GM23338 (cell line): ENCODE data around the gene MMP17. TPM values are rescaled to one million over a fixed set of nuclear protein-coding genes. Genes with fewer than 3 reads are reported as not detected.

ENCODE experiments used
- ATAC-seq: fragments of 200-7000 bp; cut with Tn5 transposase; 3 replicates; pipeline ENCODE4 v1.9.1; 2020
- DNase-seq: peaks from one replicate; pipeline ENCODE4 v3.0.0-alpha.2; 2015; ENCODE audit warnings: low spot score
- H2AFZ ChIP-seq: fragments of 200-600 bp; sonication (generic); 2 replicates; pipeline ENCODE4 v1.8.0; 2016; ENCODE audit warnings: antibody characterized with exemption, mild to moderate bottlenecking, moderate library complexity
- H3F3A ChIP-seq: fragments of 200-600 bp; sonication (generic); replicated peaks from 2 replicates; pipeline ENCODE4 v1.8.0; 2017; ENCODE audit warnings: antibody characterized with exemption, mixed run types, low read depth
- H3K27ac ChIP-seq: fragments of 200-600 bp; sonication (generic); 2 replicates; pipeline ENCODE4 v1.6.1; 2016; ENCODE audit warnings: low read depth
- H3K27me3 ChIP-seq: fragments of 200-600 bp; sonication (generic); 2 replicates; pipeline ENCODE4 v1.8.0; 2016; ENCODE audit warnings: mild to moderate bottlenecking, mixed run types, moderate library complexity; ENCODE audit not compliant: insufficient read depth
- H3K36me3 ChIP-seq: fragments of 200-600 bp; sonication (generic); 2 replicates; pipeline ENCODE4 v1.8.0; 2016; ENCODE audit warnings: mild to moderate bottlenecking; ENCODE audit not compliant: insufficient read depth
- H3K4me1 ChIP-seq: fragments of 200-600 bp; sonication (generic); 2 replicates; pipeline ENCODE4 v1.8.0; 2016; ENCODE audit warnings: mild to moderate bottlenecking, moderate library complexity; ENCODE audit not compliant: insufficient read depth
- H3K4me2 ChIP-seq: fragments of 200-600 bp; sonication (generic); 2 replicates; pipeline ENCODE4 v1.7.1; 2017; ENCODE audit warnings: mixed run types
- H3K4me3 ChIP-seq: fragments of 200-600 bp; sonication (generic); 2 replicates; pipeline ENCODE4 v1.6.1; 2016; ENCODE audit warnings: mixed run types
- H3K79me2 ChIP-seq: fragments of 200-600 bp; sonication (generic); replicated peaks from 2 replicates; pipeline ENCODE4 v1.8.0; 2017; ENCODE audit warnings: mild to moderate bottlenecking; ENCODE audit not compliant: insufficient read depth
- H3K9me2 ChIP-seq: fragments of 200-600 bp; sonication (generic); 2 replicates; pipeline ENCODE4 v1.8.0; 2017; ENCODE audit not compliant: insufficient read depth
- H4K20me1 ChIP-seq: fragments of 200-600 bp; sonication (generic); replicated peaks from 2 replicates; pipeline ENCODE4 v1.8.0; 2017; ENCODE audit warnings: mild to moderate bottlenecking; ENCODE audit not compliant: insufficient read depth
- H3K27ac Mint-ChIP-seq: 2 replicates; pipeline ENCODE4 v1.8.0; 2020; ENCODE audit warnings: inconsistent platforms, mild to moderate bottlenecking, moderate library complexity, mixed read lengths
- H3K27me3 Mint-ChIP-seq: 3 replicates; pipeline ENCODE4 v1.8.0; 2022; ENCODE audit warnings: low read depth, mild to moderate bottlenecking, moderate library complexity, mixed read lengths, inconsistent platforms; ENCODE audit not compliant: insufficient read depth, poor library complexity
- H3K36me3 Mint-ChIP-seq: 3 replicates; pipeline ENCODE4 v1.8.0; 2021; ENCODE audit warnings: low read depth, mild to moderate bottlenecking, inconsistent platforms, moderate library complexity, mixed read lengths
- H3K4me1 Mint-ChIP-seq: 3 replicates; pipeline ENCODE4 v1.8.0; 2020; ENCODE audit warnings: mild to moderate bottlenecking, inconsistent platforms, mixed read lengths
- H3K4me3 Mint-ChIP-seq: 3 replicates; pipeline ENCODE4 v1.8.0; 2021; ENCODE audit warnings: moderate library complexity, mild to moderate bottlenecking, inconsistent platforms, mixed read lengths
- H3K9me3 Mint-ChIP-seq: 3 replicates; pipeline ENCODE4 v1.8.0; 2020; ENCODE audit warnings: moderate library complexity, mild to moderate bottlenecking, inconsistent platforms, mixed read lengths
- CTCF ChIP-seq, 2 experiments: fragments of 200-600 bp in 1 of 2; sonication (generic) in 1 of 2; conservative IDR thresholded peaks; 2 replicates each; pipeline versions ENCODE4 v1.5.1 to v1.6.1; 2016 to 2017; ENCODE audit warnings: antibody characterized with exemption in 2 of 2, low read depth in 2 of 2, mild to moderate bottlenecking in 2 of 2, moderate library complexity in 1 of 2
- EZH2 ChIP-seq: fragments of 200-600 bp; sonication (generic); IDR thresholded peaks from one replicate; pipeline ENCODE4 v1.8.0; 2017; ENCODE audit warnings: antibody characterized with exemption, mild to moderate bottlenecking, low read depth; ENCODE audit not compliant: unreplicated experiment
- POLR2AphosphoS5 ChIP-seq: IDR thresholded peaks from 2 replicates; pipeline ENCODE4 v1.6.1; 2016; ENCODE audit warnings: antibody characterized with exemption, low read depth
- REST ChIP-seq: IDR thresholded peaks from one replicate; pipeline ENCODE4 v1.6.1; 2018; ENCODE audit warnings: antibody characterized with exemption; ENCODE audit not compliant: unreplicated experiment
- STAT1 ChIP-seq: IDR thresholded peaks from one replicate; pipeline ENCODE4 v1.6.1; 2016; ENCODE audit warnings: antibody characterized with exemption; ENCODE audit not compliant: unreplicated experiment
- ZNF462 ChIP-seq: fragments of 250-450 bp; sonication (Bioruptor Pico); IDR thresholded peaks from 2 replicates; pipeline ENCODE4 v1.5.0; 2020; ENCODE audit warnings: mild to moderate bottlenecking, moderate library complexity
- polyA plus RNA-seq: library from polyadenylated mRNA; unstranded; fragments of >200 nt; fragmentation: Nextera tagmentation; extraction: Ambion mirVana; gene quantifications from 2 replicates; pipeline ENCODE4 v1.2.1, GENCODE V29; 2016
- total RNA-seq: library from RNA; depleted of rRNA; stranded (reverse); fragments of >200 nt; shearing (Covaris generic); gene quantifications from 2 replicates; pipeline ENCODE4 v1.2.3, GENCODE V29; 2014

MMP17 gene
- total and polyA plus RNA-seq, 2 experiments from 2014 or later, result 10.4 to 48.5 TPM

GRCh38 chr12:131867471-131867870 lies 39.3 kb downstream of the MMP17 start (continued):
- TF ChIP-seq CTCF (conservative IDR thresholded peaks at IDR 0.05; ENCODE audit: low read depth in 2 of 2) (no peak), EZH2 (no peak), POLR2AphosphoS5 (no peak), ZNF462 (no peak), STAT1 (no peak)

GRCh38 chr12:131867891-131868675 lies 39.9 kb downstream of the MMP17 start:
- peak overlapping the region; percentile 83; the same call in 1 of the 2 replicates for H2AFZ ChIP-seq
- peaks cover 3% of the 10 kb centered on the region; the same call in 2 of the 3 replicates for H3K9me3 Mint-ChIP-seq
- H3K4me1 ChIP-seq, result peaks cover 12% of the 10 kb centered on the region; the same call in 1 of the 2 replicates
- no peak overlapping the region for H3K4me3 ChIP-seq
- H3F3A ChIP-seq, result 0 out of 2 replicates have a peak, but pooled peaks cover 2% of the 10 kb centered on the region
- H3K79me2 ChIP-seq, result no peaks in the 10 kb centered on the region
- no peak overlapping the region for H3K4me3 Mint-ChIP-seq
- no peak overlapping the region for H3K4me2 ChIP-seq
- H3K27ac ChIP-seq, result no peak overlapping the region
- H3K36me3 Mint-ChIP-seq, result peaks cover under 1% of the 10 kb centered on the region; the same call in 2 of the 3 replicates
- DNase-seq (no peak), ATAC-seq (no peak)
- no peaks in the 10 kb centered on the region for H3K9me2 ChIP-seq
- peaks cover 7% of the 10 kb centered on the region for H3K27me3 Mint-ChIP-seq
- no peaks in the 10 kb centered on the region for H4K20me1 ChIP-seq
- H3K36me3 ChIP-seq, result no peaks in the 10 kb centered on the region
- H3K27me3 ChIP-seq, result no peaks in the 10 kb centered on the region
- no peak overlapping the region for H3K27ac Mint-ChIP-seq
- H3K4me1 Mint-ChIP-seq, result peaks cover 14% of the 10 kb centered on the region
- no peak for TF ChIP-seq REST
- TF ChIP-seq CTCF (conservative IDR thresholded peaks at IDR 0.05; ENCODE audit: low read depth in 2 of 2), result no peak
